ENCODE data around the gene PHF21A. TPM values are rescaled to one million over a fixed set of nuclear protein-coding genes. Genes with fewer than 3 reads are reported as not detected.

The PHF21A gene
- total RNA-seq, 2 donors from 2014 or later = 24.7 to 48.0 TPM

DNA sequence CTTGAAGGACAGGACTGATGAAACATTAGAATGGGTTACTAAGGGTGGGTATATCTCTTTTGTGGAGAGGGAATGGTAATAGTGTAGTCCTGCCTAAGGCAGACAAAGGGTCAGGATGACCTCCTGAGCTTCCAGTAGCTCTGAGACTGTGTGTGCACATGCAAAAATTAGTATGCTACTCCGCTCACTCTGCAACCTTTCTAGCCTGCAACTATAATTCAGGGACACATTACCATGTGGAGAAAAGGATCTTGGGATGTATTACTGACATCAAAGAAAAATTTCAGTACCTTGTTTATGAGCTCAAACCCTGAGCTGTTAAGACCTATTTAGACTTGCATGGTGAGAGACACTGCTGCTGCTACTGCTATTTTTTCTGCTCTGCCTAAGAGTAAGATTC lies 173.4 kb downstream of the PHF21A start:
- intact Hi-C loops (cut with DNase I) = no loop called here
- Histone ChIP-seq H3K9me3 (no peaks in the 10 kb centered on the region), H3K4me3 (no peak overlapping the region), H3K4me1 (replicated peaks) (no peaks in the 10 kb centered on the region), H3K27me3 (replicated peaks; ENCODE audit: insufficient read depth) (no peaks in the 10 kb centered on the region), H3K27ac (no peak overlapping the region), H3K36me3 (peaks cover 0 to 19% of the 10 kb centered on the region in 2 donors)
- no peak for DNase-seq (ENCODE audit: low spot score)
- TF ChIP-seq, protein P1, sequence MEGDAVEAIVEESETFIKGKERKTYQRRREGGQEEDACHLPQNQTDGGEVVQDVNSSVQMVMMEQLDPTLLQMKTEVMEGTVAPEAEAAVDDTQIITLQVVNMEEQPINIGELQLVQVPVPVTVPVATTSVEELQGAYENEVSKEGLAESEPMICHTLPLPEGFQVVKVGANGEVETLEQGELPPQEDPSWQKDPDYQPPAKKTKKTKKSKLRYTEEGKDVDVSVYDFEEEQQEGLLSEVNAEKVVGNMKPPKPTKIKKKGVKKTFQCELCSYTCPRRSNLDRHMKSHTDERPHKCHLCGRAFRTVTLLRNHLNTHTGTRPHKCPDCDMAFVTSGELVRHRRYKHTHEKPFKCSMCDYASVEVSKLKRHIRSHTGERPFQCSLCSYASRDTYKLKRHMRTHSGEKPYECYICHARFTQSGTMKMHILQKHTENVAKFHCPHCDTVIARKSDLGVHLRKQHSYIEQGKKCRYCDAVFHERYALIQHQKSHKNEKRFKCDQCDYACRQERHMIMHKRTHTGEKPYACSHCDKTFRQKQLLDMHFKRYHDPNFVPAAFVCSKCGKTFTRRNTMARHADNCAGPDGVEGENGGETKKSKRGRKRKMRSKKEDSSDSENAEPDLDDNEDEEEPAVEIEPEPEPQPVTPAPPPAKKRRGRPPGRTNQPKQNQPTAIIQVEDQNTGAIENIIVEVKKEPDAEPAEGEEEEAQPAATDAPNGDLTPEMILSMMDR (IDR thresholded peaks at IDR 0.05) = no peak
- no peak for TF ChIP-seq POLR2AphosphoS5 (IDR thresholded peaks at IDR 0.05)
- no peak for TF ChIP-seq POLR2A (IDR thresholded peaks at IDR 0.05)
- WGBS = 86% methylated on average over 1 of the region's 1 CpG

DNA sequence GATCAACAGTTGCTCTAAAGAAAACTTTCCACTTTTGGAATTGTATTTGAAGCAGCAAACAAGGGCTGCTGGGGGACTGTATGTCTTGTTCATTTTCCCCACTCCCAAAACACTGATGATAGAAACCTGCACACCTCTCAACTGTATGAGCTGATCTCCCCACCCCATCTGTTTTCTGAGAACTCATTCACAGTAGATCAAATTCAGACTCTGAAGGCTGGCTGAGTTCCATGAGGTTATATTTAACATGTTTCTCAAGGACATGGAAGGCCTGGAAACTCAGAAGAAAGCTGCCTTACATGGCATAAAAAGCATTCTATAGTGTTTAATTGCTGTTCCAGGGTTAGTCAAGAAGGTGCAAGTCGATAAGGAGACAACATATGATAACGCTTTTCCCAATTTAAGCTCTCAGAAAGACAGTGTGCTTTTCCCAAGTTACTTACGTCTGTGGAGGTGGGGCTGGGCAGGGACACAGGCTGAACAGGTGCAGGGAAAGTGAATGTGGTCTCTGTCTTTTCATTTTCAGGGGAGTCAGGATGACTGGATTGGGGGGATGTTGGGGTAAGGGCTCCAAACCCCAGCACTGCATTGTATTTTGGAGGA lies 175.8 kb downstream of the PHF21A start:
- Histone ChIP-seq H3K9me3 (no peaks in the 10 kb centered on the region), H3K4me1 (replicated peaks) (no peaks in the 10 kb centered on the region), H3K4me3 (no peak overlapping the region), H3K36me3 (peaks cover 0 to 10% of the 10 kb centered on the region in 2 donors), H3K27ac (no peak overlapping the region), H3K27me3 (replicated peaks; ENCODE audit: insufficient read depth) (no peaks in the 10 kb centered on the region)
- WGBS = 91% methylated on average over 3 of the region's 3 CpGs
- intact Hi-C loops (cut with DNase I) = no loop called here
- TF ChIP-seq, protein P1 (IDR thresholded peaks at IDR 0.05) = no peak
- no peak for TF ChIP-seq POLR2A (IDR thresholded peaks at IDR 0.05)
- TF ChIP-seq POLR2AphosphoS5 (IDR thresholded peaks at IDR 0.05) = no peak
- DNase-seq (ENCODE audit: low spot score) = no peak

DNA sequence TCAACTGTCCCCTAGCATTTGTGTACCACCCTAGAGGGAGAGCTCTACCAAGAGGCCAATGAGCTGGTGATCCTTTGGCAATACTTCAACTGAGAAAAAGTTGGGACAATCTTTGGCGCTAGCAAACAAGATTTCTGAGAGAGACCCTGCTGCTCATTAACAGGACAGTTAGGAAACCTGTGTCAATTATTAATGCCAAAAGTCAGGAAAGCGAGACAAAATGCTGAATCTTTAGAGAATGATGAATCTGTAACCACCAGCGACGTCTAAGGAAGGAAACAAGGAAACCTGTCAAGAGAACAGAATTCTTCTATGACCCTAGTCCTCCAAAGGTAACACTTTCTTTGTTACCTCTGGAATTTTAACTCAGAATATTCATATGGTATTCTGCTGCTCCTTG lies 178.9 kb downstream of the PHF21A start:
- TF ChIP-seq, protein P1 (IDR thresholded peaks at IDR 0.05) = no peak
- TF ChIP-seq POLR2A (IDR thresholded peaks at IDR 0.05) (no peak), POLR2AphosphoS5 (IDR thresholded peaks at IDR 0.05) (no peak)
- Histone ChIP-seq H3K27me3 (replicated peaks; ENCODE audit: insufficient read depth) (no peaks in the 10 kb centered on the region), H3K36me3 (no peaks in the 10 kb centered on the region), H3K4me3 (no peak overlapping the region), H3K4me1 (replicated peaks) (no peaks in the 10 kb centered on the region), H3K9me3 (no peaks in the 10 kb centered on the region), H3K27ac (no peak overlapping the region)
- WGBS = 87% methylated on average over 4 of the region's 4 CpGs
- DNase-seq (ENCODE audit: low spot score) = no peak
- intact Hi-C loops (cut with DNase I) = no loop called here

DNA sequence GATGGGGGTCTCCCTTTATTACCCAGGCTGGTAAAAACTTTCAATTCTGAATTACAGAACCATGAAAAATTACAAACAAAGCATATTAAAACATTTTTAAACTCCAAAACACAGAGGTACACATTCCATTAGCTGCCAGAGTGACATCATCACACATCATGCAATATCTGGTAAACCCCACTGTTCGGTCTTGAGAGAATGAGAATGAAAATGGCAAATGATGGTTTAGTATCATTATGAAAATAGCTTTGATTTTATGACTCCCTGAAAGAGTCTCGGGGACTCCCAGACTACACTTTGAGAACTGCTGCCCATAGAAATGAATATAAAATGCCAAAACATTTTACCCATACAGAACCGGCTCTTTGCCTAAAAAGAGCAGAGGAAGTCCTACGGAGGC lies 180.0 kb downstream of the PHF21A start:
- no peak for TF ChIP-seq POLR2AphosphoS5 (IDR thresholded peaks at IDR 0.05)
- TF ChIP-seq, protein P1 (IDR thresholded peaks at IDR 0.05) = no peak
- TF ChIP-seq POLR2A (IDR thresholded peaks at IDR 0.05) = no peak
- intact Hi-C loops (cut with DNase I) = no loop called here
- Histone ChIP-seq H3K27ac (no peak overlapping the region), H3K27me3 (replicated peaks; ENCODE audit: insufficient read depth) (no peaks in the 10 kb centered on the region), H3K36me3 (no peaks in the 10 kb centered on the region), H3K9me3 (no peaks in the 10 kb centered on the region), H3K4me1 (replicated peaks) (no peaks in the 10 kb centered on the region), H3K4me3 (no peak overlapping the region)
- WGBS = 92% methylated on average over 4 of the region's 4 CpGs
- no peak for DNase-seq (ENCODE audit: low spot score)

DNA sequence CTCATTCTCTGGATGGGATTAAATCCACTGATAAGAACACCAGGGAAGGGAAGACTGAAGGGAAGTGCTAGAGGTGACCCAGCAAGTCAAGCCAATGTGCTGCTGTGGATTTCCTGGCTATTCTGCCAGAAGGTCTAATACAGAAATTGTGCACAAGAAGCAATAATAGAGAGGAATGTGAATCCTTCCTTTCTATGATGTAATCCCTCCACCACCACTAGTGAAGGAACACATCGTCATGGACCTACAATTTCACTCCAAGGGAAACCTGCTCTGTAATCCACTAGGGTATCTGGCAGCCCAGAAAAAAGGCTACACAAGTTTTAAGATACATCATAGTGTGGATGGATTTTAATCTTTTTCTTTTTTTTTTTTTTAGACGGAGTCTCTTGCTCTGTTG lies 181.4 kb downstream of the PHF21A start:
- Histone ChIP-seq H3K27me3 (replicated peaks; ENCODE audit: insufficient read depth) (no peaks in the 10 kb centered on the region), H3K27ac (no peak overlapping the region), H3K36me3 (no peaks in the 10 kb centered on the region), H3K9me3 (no peaks in the 10 kb centered on the region), H3K4me1 (replicated peaks) (peaks cover under 1% of the 10 kb centered on the region), H3K4me3 (no peak overlapping the region)
- 69% methylated on average over 2 of the region's 2 CpGs for WGBS
- DNase-seq (ENCODE audit: low spot score) = no peak
- TF ChIP-seq POLR2AphosphoS5 (IDR thresholded peaks at IDR 0.05) (no peak), POLR2A (IDR thresholded peaks at IDR 0.05) (no peak)
- TF ChIP-seq, protein P1 (IDR thresholded peaks at IDR 0.05) = no peak
- intact Hi-C loops (cut with DNase I) = no loop called here
